ENCODE results near the gene OMP.

DNA sequence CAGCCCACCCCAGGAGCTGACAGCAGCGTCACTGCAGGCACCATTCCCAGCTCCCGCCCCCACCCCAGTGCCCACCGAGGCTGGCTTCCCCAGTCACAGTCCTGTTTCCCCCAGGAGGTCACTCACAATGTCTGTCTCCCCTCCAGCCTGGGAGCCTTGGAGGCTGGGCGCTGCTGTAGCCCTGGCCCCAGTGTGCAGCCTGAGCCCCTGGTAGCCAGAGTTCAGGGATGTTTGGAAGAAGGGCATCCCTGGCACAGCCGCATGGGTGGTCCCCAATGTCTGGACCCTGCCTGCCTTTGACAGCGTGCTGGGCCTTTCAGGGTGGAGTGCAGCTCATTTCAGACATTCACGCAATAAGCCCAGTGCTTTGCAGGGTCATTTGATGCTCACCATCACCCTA is 31.6 kb upstream of the OMP start:
- TF ChIP-seq, protein P1, sequence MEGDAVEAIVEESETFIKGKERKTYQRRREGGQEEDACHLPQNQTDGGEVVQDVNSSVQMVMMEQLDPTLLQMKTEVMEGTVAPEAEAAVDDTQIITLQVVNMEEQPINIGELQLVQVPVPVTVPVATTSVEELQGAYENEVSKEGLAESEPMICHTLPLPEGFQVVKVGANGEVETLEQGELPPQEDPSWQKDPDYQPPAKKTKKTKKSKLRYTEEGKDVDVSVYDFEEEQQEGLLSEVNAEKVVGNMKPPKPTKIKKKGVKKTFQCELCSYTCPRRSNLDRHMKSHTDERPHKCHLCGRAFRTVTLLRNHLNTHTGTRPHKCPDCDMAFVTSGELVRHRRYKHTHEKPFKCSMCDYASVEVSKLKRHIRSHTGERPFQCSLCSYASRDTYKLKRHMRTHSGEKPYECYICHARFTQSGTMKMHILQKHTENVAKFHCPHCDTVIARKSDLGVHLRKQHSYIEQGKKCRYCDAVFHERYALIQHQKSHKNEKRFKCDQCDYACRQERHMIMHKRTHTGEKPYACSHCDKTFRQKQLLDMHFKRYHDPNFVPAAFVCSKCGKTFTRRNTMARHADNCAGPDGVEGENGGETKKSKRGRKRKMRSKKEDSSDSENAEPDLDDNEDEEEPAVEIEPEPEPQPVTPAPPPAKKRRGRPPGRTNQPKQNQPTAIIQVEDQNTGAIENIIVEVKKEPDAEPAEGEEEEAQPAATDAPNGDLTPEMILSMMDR (conservative IDR thresholded peaks at IDR 0.05; ENCODE audit: low read length), result no peak
- TF ChIP-seq EZH2phosphoT487 (IDR thresholded peaks at IDR 0.05; ENCODE audit: borderline replicate concordance, low read depth, low read length), result no peak

Measured in OCI-LY7 (cell line).